Measurements from ENCODE around the gene FBXL12.

DNA sequence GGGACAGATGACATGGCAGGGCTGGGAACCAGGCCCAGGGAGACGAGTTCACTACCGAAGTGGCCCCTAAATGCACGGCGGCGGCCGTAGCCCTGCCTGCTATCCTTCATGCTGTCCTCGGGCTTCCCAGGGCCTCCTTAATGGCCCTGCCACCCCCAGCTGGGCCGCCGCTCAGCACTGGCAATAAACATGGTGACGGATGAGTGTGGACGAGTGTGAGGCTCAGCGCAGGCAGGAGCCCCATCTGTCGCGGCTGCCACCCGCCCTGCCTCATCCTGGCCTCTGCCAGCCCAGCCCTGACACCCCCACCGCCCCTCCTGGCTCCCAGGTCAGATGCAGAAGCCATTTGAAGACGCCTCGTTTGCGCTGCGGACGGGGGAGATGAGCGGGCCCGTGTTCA lies 29.9 kb upstream of the FBXL12 start:
- TF ChIP-seq, protein P1, sequence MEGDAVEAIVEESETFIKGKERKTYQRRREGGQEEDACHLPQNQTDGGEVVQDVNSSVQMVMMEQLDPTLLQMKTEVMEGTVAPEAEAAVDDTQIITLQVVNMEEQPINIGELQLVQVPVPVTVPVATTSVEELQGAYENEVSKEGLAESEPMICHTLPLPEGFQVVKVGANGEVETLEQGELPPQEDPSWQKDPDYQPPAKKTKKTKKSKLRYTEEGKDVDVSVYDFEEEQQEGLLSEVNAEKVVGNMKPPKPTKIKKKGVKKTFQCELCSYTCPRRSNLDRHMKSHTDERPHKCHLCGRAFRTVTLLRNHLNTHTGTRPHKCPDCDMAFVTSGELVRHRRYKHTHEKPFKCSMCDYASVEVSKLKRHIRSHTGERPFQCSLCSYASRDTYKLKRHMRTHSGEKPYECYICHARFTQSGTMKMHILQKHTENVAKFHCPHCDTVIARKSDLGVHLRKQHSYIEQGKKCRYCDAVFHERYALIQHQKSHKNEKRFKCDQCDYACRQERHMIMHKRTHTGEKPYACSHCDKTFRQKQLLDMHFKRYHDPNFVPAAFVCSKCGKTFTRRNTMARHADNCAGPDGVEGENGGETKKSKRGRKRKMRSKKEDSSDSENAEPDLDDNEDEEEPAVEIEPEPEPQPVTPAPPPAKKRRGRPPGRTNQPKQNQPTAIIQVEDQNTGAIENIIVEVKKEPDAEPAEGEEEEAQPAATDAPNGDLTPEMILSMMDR (conservative IDR thresholded peaks at IDR 0.05; ENCODE audit: low read depth, low read length) = no peak
- no peak for TF ChIP-seq EZH2 (IDR thresholded peaks at IDR 0.05; ENCODE audit: borderline replicate concordance, low read depth, low read length, poor library complexity, severe bottlenecking)
